Keratinocyte (primary cell): ENCODE measurements around the gene CDON. TPM values are rescaled to one million over a fixed set of nuclear protein-coding genes. Genes with fewer than 3 reads are reported as not detected.
"Not testable (repeated sequence)": the region's sequence is repeated elsewhere in the genome, so short reads cannot be mapped to it uniquely, and the experiment has no call there.

Source experiments
- DNase-seq: peaks from one replicate; pipeline ENCODE4 v3.0.0-alpha.2; 2011; ENCODE audit warnings: low read depth, missing footprints, low spot score
- FAIRE-seq: peaks from 2 replicates; lab custom pipeline; 2011; peaks lifted over from hg19 to GRCh38; lab: Jason Lieb, UNC
- H2AFZ ChIP-seq: 2 replicates; pipeline ENCODE4 v1.6.0; 2012; ENCODE audit warnings: low read length, control low read depth, inconsistent platforms; ENCODE audit not compliant: control insufficient read depth
- H3K27ac ChIP-seq: 2 replicates; pipeline ENCODE4 v1.5.1; 2011; ENCODE audit warnings: low read length; ENCODE audit not compliant: control insufficient read depth, insufficient read depth
- H3K27me3 ChIP-seq: 3 replicates; pipeline ENCODE4 v1.6.0; 2011; ENCODE audit warnings: low read length; ENCODE audit not compliant: control insufficient read depth, insufficient read depth; ENCODE audit errors: extremely low read depth
- H3K36me3 ChIP-seq, 2 experiments: 2 replicates in 1 of 2; 3 replicates in 1 of 2; pipeline ENCODE4 v1.5.1; 2011; ENCODE audit warnings: low read length in 2 of 2, mild to moderate bottlenecking in 1 of 2; ENCODE audit not compliant: control insufficient read depth in 2 of 2, insufficient read depth in 2 of 2; ENCODE audit errors: extremely low read depth in 1 of 2
- H3K4me1 ChIP-seq: 3 replicates; pipeline ENCODE4 v1.5.1; 2011; ENCODE audit warnings: low read length; ENCODE audit not compliant: control insufficient read depth, insufficient read depth; ENCODE audit errors: extremely low read depth
- H3K4me2 ChIP-seq: 3 replicates; pipeline ENCODE4 v1.6.0; 2011; ENCODE audit warnings: low read depth, low read length; ENCODE audit not compliant: control insufficient read depth, insufficient read depth; ENCODE audit errors: extremely low read depth
- H3K4me3 ChIP-seq, 3 experiments: fragments of 200-600 bp in 1 of 3; sonication (generic) in 1 of 3; 2 replicates in 2 of 3; 3 replicates in 1 of 3; pipeline ENCODE4 v1.5.1; 2011 to 2016; ENCODE audit warnings: low read length in 3 of 3, mild to moderate bottlenecking in 3 of 3, control low read depth in 2 of 3, inconsistent platforms in 1 of 3, low read depth in 1 of 3, mixed read lengths in 1 of 3, mixed run types in 1 of 3, moderate library complexity in 1 of 3; ENCODE audit not compliant: control insufficient read depth in 2 of 3, insufficient read depth in 2 of 3; ENCODE audit errors: extremely low read depth in 1 of 3
- H3K79me2 ChIP-seq: 2 replicates; pipeline ENCODE4 v1.6.0; 2012; ENCODE audit warnings: low read length; ENCODE audit not compliant: control insufficient read depth, insufficient read depth
- H3K9ac ChIP-seq: 3 replicates; pipeline ENCODE4 v1.6.0; 2011; ENCODE audit warnings: low read length; ENCODE audit not compliant: control insufficient read depth, insufficient read depth; ENCODE audit errors: extremely low read depth
- H3K9me1 ChIP-seq: 3 replicates; pipeline ENCODE4 v1.6.0; 2011; ENCODE audit warnings: low read length; ENCODE audit not compliant: control insufficient read depth, insufficient read depth; ENCODE audit errors: extremely low read depth
- H3K9me3 ChIP-seq: 2 replicates; pipeline ENCODE4 v1.5.1; 2012; ENCODE audit warnings: low read depth, low read length; ENCODE audit not compliant: control insufficient read depth
- H4K20me1 ChIP-seq: 3 replicates; pipeline ENCODE4 v1.6.0; 2011; ENCODE audit warnings: low read length; ENCODE audit not compliant: control insufficient read depth, insufficient read depth; ENCODE audit errors: extremely low read depth
- CTCF ChIP-seq, 3 experiments: IDR thresholded peaks in 1 of 3; conservative IDR thresholded peaks in 1 of 3; optimal IDR thresholded peaks in 1 of 3; 2 replicates in 2 of 3; 3 replicates in 1 of 3; pipeline versions ENCODE3 to v1.5.1; 2011; ENCODE audit warnings: low read length in 3 of 3, mild to moderate bottlenecking in 3 of 3, moderate library complexity in 2 of 3, control low read depth in 1 of 3, inconsistent platforms in 1 of 3; ENCODE audit not compliant: insufficient read depth in 2 of 3; ENCODE audit errors: extremely low read depth in 1 of 3
- EZH2 ChIP-seq: IDR thresholded peaks from one replicate; pipeline ENCODE4 v1.6.1; 2012; ENCODE audit warnings: inconsistent platforms, mild to moderate bottlenecking, low read length, moderate library complexity
- dilution Hi-C: fragments of 300-500 bp; cut with MboI; formaldehyde crosslinking; loops from one replicate; pipeline ENCODE4 v1.7.0; 2020; ENCODE audit warnings: low sequenced_read_pairs; ENCODE audit not compliant: extremely low pct_ligation_motif_present
- polyA plus RNA-seq, 5 experiments: library from polyadenylated mRNA; depleted of rRNA in 3 of 5; stranded (reverse) in 3 of 5; stranded (forward) in 1 of 5; unstranded in 1 of 5; fragments of >200 nt; gene quantifications; 1 replicate in 1 of 5; 2 replicates in 3 of 5; 3 replicates in 1 of 5; pipeline versions ENCODE4 v1.2.1 to v1.2.3, GENCODE V29; 2011 to 2012; ENCODE audit warnings: missing spikeins in 2 of 5, low read depth in 1 of 5, low replicate concordance in 1 of 5

CDON gene
- polyA plus RNA-seq, 1 donor (not counting 4 experiments of a cell fraction or from before 2014, with no cell fraction given) = 1.0 TPM

GRCh38 chr11:125918140-125918840 lies 144.4 kb downstream of the CDON start:
- Histone ChIP-seq H3K9me1 (no peaks in the 10 kb centered on the region), H3K27ac (no peak overlapping the region), H3K4me1 (no peaks in the 10 kb centered on the region), H3K27me3 (no peaks in the 10 kb centered on the region), H3K4me2 (no peak overlapping the region), H2AFZ (no peak overlapping the region), H3K4me3 (no peak overlapping the region), H3K36me3 (no peaks in the 10 kb centered on the region), H4K20me1 (no peaks in the 10 kb centered on the region), H3K9ac (no peak overlapping the region), H3K79me2 (no peaks in the 10 kb centered on the region), H3K9me3 (no peaks in the 10 kb centered on the region)
- DNase-seq (no peak), FAIRE-seq (no peak)
- dilution Hi-C loops = no loop called here
- TF ChIP-seq CTCF (optimal IDR thresholded peaks at IDR 0.05 in 1 of 3, IDR thresholded peaks at IDR 0.05 in 1 of 3, conservative IDR thresholded peaks at IDR 0.05 in 1 of 3; ENCODE audit: extremely low read depth in 1 of 3, insufficient read depth in 2 of 3, low read length in 3 of 3) (no peak), EZH2 (no peak)

GRCh38 chr11:125916683-125917347 lies 145.9 kb downstream of the CDON start:
- dilution Hi-C loops = no loop called here
- no peak overlapping the region for H3K9ac ChIP-seq
- DNase-seq (no peak), FAIRE-seq (no peak)
- H3K79me2 ChIP-seq = no peaks in the 10 kb centered on the region
- H3K27me3 ChIP-seq = no peaks in the 10 kb centered on the region
- H3K36me3 ChIP-seq = no peaks in the 10 kb centered on the region
- no peak overlapping the region for H2AFZ ChIP-seq
- H3K27ac ChIP-seq = no peak overlapping the region
- H4K20me1 ChIP-seq = no peaks in the 10 kb centered on the region
- H3K4me3 ChIP-seq = no peak overlapping the region
- H3K4me2 ChIP-seq = no peak overlapping the region
- H3K9me3 ChIP-seq = no peaks in the 10 kb centered on the region
- H3K4me1 ChIP-seq = no peaks in the 10 kb centered on the region
- no peaks in the 10 kb centered on the region for H3K9me1 ChIP-seq
- no peak for TF ChIP-seq CTCF (optimal IDR thresholded peaks at IDR 0.05 in 1 of 3, IDR thresholded peaks at IDR 0.05 in 1 of 3, conservative IDR thresholded peaks at IDR 0.05 in 1 of 3; ENCODE audit: extremely low read depth in 1 of 3, insufficient read depth in 2 of 3, low read length in 3 of 3)
- TF ChIP-seq EZH2 = no peak

GRCh38 chr11:125914601-125915000 lies 148.1 kb downstream of the CDON start:
- H3K9me3 ChIP-seq, H4K20me1 ChIP-seq, DNase-seq, H3K4me2 ChIP-seq, H3K4me3 ChIP-seq, dilution Hi-C loops, H3K36me3 ChIP-seq, H2AFZ ChIP-seq, H3K27me3 ChIP-seq, H3K27ac ChIP-seq, FAIRE-seq, H3K4me1 ChIP-seq, H3K79me2 ChIP-seq, H3K9me1 ChIP-seq, H3K9ac ChIP-seq: not testable (repeated sequence)
